ENCODE results near the gene COMT.
A peak's percentile ranks its signal among the peaks of the same experiment; 100 is the strongest.

Gene COMT

DNA sequence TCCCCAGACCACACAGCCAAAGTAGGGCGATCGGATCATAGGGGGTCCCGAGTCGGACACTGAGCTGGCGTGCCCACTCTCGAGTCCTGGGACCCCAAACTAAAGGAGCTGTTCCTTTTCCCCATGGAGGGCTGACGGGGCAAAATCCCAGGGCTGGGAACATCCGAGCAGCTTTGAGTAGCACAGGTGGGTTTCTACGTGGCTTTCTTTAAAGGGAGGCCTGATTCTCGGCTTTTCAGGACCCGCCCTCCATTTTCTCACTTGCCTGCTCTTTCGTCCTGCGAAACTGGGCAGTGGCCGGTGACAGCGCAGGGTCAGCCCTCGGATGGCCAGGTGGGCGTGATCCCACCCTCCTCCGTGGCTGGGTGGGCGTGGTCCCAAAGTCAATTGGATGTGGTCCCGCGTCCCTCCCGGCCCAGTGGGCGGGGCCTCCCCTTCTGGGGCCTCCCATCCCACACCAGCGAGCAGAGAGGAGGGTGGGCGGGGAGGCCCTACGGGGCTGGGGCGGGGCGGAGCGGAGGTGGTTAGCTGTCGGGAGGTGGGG, 17.5 kb downstream of the COMT start:
- no peak overlapping the region for H3K27ac ChIP-seq (ENCODE audit: low read depth, low read length)
- H3K4me1 ChIP-seq (ENCODE audit: control insufficient read depth in 1 of 2, insufficient read depth in 2 of 2, low read length in 2 of 2), result peaks cover 40 to 45% of the 10 kb centered on the region in 2 donors
- peaks cover 4 to 7% of the 10 kb centered on the region in 2 donors for H3K36me3 ChIP-seq (ENCODE audit: control insufficient read depth in 1 of 2, insufficient read depth in 2 of 2, low read length in 2 of 2)
- peak overlapping the region in 1 of 2 donors; percentile 18 for H3K9ac ChIP-seq (ENCODE audit: low read depth in 1 of 2, low read length in 2 of 2)
- no peaks in the 10 kb centered on the region for H3K27me3 ChIP-seq (ENCODE audit: control insufficient read depth in 1 of 2, insufficient read depth in 2 of 2, low read length in 2 of 2)
- H3K9me3 ChIP-seq (ENCODE audit: control insufficient read depth in 1 of 2, low read length in 2 of 2), result no peaks in the 10 kb centered on the region
- peak overlapping the region; percentile 32 to 47 for H3K4me3 ChIP-seq (ENCODE audit: low read depth in 1 of 2, low read length in 2 of 2)

DNA sequence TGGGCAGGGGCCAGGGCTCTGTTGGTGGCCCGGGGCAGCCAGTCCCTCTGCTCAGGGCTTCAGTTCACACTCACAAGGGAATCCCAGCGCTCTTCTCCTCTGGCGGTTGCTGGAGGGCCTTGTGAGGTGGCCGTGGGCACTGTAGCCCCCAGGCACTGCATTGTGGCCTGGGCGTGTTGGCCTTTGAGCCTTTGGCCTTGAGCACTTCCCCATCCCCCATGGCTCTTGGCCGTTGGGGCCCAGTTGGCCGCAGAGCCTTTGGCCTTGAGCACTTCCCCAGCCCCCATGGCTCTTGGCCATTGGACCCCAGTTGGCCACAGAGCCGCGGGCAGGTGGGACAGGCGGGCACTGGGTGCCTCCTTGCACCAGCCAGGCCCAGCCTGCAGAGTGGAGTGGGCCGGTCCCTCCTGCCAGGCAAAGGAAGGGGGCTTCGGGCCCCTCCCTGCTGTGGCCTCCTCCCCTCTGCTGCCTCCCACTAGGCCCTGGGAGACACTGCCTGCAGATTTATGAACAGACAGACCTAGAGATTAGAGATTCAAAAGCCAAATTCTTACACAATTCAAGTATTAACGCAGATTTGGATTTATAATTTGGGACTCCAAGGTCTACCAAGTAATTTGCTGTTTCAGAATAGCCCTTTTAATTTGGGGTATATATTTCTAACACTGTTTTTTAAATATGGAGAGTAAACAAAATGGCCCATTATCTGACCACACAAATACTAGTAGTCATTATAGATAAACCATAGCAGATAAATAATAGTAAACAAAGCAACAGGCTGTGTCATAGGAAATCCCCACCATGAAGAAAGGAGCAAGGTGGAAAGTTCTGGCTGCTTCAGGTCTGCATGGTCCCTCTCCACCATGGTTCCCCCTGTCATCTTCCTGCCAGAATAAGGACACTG, 18.3 kb downstream of the COMT start:
- H3K4me3 ChIP-seq (ENCODE audit: low read depth in 1 of 2, low read length in 2 of 2), result peak overlapping the region; percentile 32 to 35
- peaks cover 5 to 14% of the 10 kb centered on the region in 2 donors for H3K36me3 ChIP-seq (ENCODE audit: control insufficient read depth in 1 of 2, insufficient read depth in 2 of 2, low read length in 2 of 2)
- H3K9ac ChIP-seq (ENCODE audit: low read depth in 1 of 2, low read length in 2 of 2), result peak overlapping the region; percentile 39 to 47
- peaks cover 47 to 52% of the 10 kb centered on the region in 2 donors for H3K4me1 ChIP-seq (ENCODE audit: control insufficient read depth in 1 of 2, insufficient read depth in 2 of 2, low read length in 2 of 2)
- no peak overlapping the region for H3K27ac ChIP-seq (ENCODE audit: low read depth, low read length)
- H3K27me3 ChIP-seq (ENCODE audit: control insufficient read depth in 1 of 2, insufficient read depth in 2 of 2, low read length in 2 of 2), result no peaks in the 10 kb centered on the region
- no peaks in the 10 kb centered on the region for H3K9me3 ChIP-seq (ENCODE audit: control insufficient read depth in 1 of 2, low read length in 2 of 2)

DNA sequence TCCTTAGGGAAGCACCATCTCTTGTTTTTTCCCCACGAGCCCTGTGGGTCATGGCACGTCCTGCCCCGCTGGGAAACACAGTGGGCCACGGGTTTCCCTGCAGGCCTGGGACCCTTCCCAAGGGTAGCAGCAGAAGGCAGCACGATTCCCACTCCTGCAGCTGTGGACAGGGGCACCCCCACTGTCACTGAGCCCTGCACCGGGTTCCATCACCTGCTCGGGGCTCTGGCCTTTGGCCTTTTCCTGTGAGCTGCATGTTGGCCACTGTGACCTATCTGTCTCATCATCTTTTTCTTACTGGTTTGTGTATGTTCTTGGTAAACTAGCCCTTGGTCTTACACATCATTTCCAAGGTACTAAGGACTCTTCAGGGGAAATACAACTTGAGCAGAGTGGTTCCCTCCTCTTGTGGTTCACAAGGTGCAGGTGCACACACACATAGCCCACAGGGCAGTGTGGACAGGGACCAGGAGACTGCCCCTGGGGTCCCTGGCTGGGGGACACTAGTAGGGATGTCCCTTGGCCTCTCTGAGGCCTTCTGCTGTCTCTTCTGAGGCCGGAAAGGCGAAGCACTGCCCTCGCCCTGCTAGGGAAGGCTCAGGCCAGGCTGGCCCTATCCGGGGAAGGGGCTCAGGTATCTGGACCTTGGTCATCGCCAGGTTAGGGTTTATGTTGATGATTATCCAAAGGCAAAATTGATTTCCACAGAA, 19.1 kb downstream of the COMT start:
- H3K4me3 ChIP-seq (ENCODE audit: low read depth in 1 of 2, low read length in 2 of 2), result no peak overlapping the region
- H3K27me3 ChIP-seq (ENCODE audit: control insufficient read depth in 1 of 2, insufficient read depth in 2 of 2, low read length in 2 of 2), result no peaks in the 10 kb centered on the region
- H3K36me3 ChIP-seq (ENCODE audit: control insufficient read depth in 1 of 2, insufficient read depth in 2 of 2, low read length in 2 of 2), result peaks cover 5 to 17% of the 10 kb centered on the region in 2 donors
- H3K9me3 ChIP-seq (ENCODE audit: control insufficient read depth in 1 of 2, low read length in 2 of 2), result no peaks in the 10 kb centered on the region
- no peak overlapping the region for H3K27ac ChIP-seq (ENCODE audit: low read depth, low read length)
- H3K4me1 ChIP-seq (ENCODE audit: control insufficient read depth in 1 of 2, insufficient read depth in 2 of 2, low read length in 2 of 2), result peaks cover 48 to 52% of the 10 kb centered on the region in 2 donors
- H3K9ac ChIP-seq (ENCODE audit: low read depth in 1 of 2, low read length in 2 of 2), result peak overlapping the region in 1 of 2 donors; percentile 39

DNA sequence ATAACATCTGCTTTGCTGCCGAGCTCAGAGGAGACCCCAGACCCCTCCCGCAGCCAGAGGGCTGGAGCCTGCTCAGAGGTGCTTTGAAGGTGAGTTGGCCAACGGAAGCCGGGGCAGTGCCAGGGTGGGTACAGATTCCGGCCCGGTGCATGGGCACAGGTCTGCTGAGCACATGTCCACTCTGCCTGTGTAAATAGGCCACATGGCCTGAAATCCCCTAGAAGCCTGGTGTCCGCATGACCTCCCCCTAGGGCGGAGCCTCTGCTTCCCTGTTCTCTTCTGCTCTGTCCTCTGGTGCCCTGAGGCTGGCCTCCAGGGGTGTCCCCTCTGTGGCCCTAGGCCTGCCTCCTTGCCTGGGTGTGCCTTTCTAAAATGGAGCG, 19.6 kb downstream of the COMT start:
- no peak overlapping the region for H3K4me3 ChIP-seq (ENCODE audit: low read depth in 1 of 2, low read length in 2 of 2)
- peaks cover 48 to 51% of the 10 kb centered on the region in 2 donors for H3K4me1 ChIP-seq (ENCODE audit: control insufficient read depth in 1 of 2, insufficient read depth in 2 of 2, low read length in 2 of 2)
- no peak overlapping the region for H3K27ac ChIP-seq (ENCODE audit: low read depth, low read length)
- H3K27me3 ChIP-seq (ENCODE audit: control insufficient read depth in 1 of 2, insufficient read depth in 2 of 2, low read length in 2 of 2), result no peaks in the 10 kb centered on the region
- no peaks in the 10 kb centered on the region for H3K9me3 ChIP-seq (ENCODE audit: control insufficient read depth in 1 of 2, low read length in 2 of 2)
- no peak overlapping the region for H3K9ac ChIP-seq (ENCODE audit: low read depth in 1 of 2, low read length in 2 of 2)
- peaks cover 5 to 20% of the 10 kb centered on the region in 2 donors for H3K36me3 ChIP-seq (ENCODE audit: control insufficient read depth in 1 of 2, insufficient read depth in 2 of 2, low read length in 2 of 2)

DNA sequence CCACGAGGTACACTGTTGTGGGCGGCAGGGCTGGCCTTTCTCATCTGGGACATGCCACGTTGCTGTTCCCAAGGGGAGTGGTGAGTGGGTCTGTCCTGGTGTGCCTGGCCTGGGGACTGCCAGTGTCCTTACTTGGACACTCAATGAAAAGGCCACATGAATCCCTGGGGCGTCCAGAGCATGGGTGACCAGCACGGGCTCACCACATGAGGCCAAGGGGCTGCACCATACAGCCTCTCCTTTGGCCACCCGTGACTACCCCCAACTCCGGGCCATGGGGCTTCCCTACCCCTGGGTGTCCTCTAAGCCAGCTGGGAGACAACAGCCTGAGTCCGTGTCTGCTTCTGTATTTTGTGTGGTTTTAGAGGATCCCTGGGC, 20.3 kb downstream of the COMT start:
- Histone ChIP-seq H3K4me3 (ENCODE audit: low read depth in 1 of 2, low read length in 2 of 2) (no peak overlapping the region), H3K4me1 (ENCODE audit: control insufficient read depth in 1 of 2, insufficient read depth in 2 of 2, low read length in 2 of 2) (peaks cover 48 to 51% of the 10 kb centered on the region in 2 donors), H3K27ac (ENCODE audit: low read depth, low read length) (peak overlapping the region; percentile 32), H3K27me3 (ENCODE audit: control insufficient read depth in 1 of 2, insufficient read depth in 2 of 2, low read length in 2 of 2) (no peaks in the 10 kb centered on the region), H3K36me3 (ENCODE audit: control insufficient read depth in 1 of 2, insufficient read depth in 2 of 2, low read length in 2 of 2) (peaks cover 5 to 23% of the 10 kb centered on the region in 2 donors), H3K9ac (ENCODE audit: low read depth in 1 of 2, low read length in 2 of 2) (peak overlapping the region in 1 of 2 donors; percentile 16), H3K9me3 (ENCODE audit: control insufficient read depth in 1 of 2, low read length in 2 of 2) (no peaks in the 10 kb centered on the region)

DNA sequence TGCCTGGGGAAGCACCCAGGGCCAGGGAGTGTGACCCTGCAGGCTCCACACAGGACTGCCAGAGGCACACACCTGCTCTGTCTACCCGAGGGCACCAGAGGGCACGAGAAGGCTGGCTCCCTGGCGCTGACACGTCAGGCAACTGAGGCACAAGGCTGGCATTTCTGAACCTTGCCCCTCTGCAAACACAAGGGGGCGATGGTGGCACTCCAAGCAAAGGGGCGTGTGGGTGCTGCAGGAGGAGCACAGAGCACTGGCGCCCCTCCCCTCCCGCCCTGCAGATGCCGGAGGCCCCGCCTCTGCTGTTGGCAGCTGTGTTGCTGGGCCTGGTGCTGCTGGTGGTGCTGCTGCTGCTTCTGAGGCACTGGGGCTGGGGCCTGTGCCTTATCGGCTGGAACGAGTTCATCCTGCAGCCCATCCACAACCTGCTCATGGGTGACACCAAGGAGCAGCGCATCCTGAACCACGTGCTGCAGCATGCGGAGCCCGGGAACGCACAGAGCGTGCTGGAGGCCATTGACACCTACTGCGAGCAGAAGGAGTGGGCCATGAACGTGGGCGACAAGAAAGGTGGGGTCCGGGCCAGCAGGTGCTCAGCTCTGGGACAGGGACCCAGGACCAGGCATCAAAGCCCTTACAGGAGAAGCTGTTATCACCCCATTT, 20.8 kb downstream of the COMT start:
- no peaks in the 10 kb centered on the region for H3K27me3 ChIP-seq (ENCODE audit: control insufficient read depth in 1 of 2, insufficient read depth in 2 of 2, low read length in 2 of 2)
- H3K4me3 ChIP-seq (ENCODE audit: low read depth in 1 of 2, low read length in 2 of 2), result peak overlapping the region; percentile 65 to 74
- H3K9ac ChIP-seq (ENCODE audit: low read depth in 1 of 2, low read length in 2 of 2), result peak overlapping the region; percentile 74 to 87
- no peaks in the 10 kb centered on the region for H3K9me3 ChIP-seq (ENCODE audit: control insufficient read depth in 1 of 2, low read length in 2 of 2)
- peak overlapping the region; percentile 92 for H3K27ac ChIP-seq (ENCODE audit: low read depth, low read length)
- H3K4me1 ChIP-seq (ENCODE audit: control insufficient read depth in 1 of 2, insufficient read depth in 2 of 2, low read length in 2 of 2), result peaks cover 48 to 51% of the 10 kb centered on the region in 2 donors
- peaks cover 5 to 28% of the 10 kb centered on the region in 2 donors for H3K36me3 ChIP-seq (ENCODE audit: control insufficient read depth in 1 of 2, insufficient read depth in 2 of 2, low read length in 2 of 2)

DNA sequence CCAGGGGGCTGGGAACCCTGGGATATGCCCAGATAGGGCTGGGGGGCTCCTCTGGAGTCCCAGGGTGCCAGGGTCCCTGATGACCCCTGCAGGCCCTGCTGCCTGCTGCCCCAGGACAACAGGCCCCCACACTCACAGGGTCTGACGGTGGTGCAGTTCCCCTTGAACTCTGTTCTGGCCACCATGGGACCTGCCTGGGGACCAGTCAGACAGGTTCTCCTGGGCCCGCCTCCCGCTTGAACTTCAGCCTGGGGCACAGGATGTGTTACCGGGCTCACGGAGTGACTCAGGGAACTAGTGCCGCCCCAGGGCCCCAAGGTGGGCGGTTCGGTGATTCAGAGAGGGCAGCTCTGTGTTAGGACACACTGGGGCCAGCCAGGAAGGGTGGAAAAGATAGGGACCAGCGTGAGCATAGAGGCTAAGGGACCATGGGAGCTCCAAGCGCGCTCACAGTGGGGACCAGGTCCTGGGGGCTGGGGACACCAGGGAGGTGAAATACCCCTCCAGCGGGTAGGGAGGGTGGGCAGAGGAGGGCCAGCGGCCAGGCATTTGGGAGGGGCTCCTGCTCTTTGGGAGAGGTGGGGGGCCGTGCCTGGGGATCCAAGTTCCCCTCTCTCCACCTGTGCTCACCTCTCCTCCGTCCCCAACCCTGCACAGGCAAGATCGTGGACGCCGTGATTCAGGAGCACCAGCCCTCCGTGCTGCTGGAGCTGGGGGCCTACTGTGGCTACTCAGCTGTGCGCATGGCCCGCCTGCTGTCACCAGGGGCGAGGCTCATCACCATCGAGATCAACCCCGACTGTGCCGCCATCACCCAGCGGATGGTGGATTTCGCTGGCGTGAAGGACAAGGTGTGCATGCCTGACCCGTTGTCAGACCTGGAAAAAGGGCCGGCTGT, 21.6 kb downstream of the COMT start:
- Histone ChIP-seq H3K4me3 (ENCODE audit: low read depth in 1 of 2, low read length in 2 of 2) (peak overlapping the region; percentile 67 to 74), H3K4me1 (ENCODE audit: control insufficient read depth in 1 of 2, insufficient read depth in 2 of 2, low read length in 2 of 2) (peaks cover 48 to 51% of the 10 kb centered on the region in 2 donors), H3K27me3 (ENCODE audit: control insufficient read depth in 1 of 2, insufficient read depth in 2 of 2, low read length in 2 of 2) (no peaks in the 10 kb centered on the region), H3K27ac (ENCODE audit: low read depth, low read length) (peak overlapping the region; percentile 92), H3K9ac (ENCODE audit: low read depth in 1 of 2, low read length in 2 of 2) (peak overlapping the region; percentile 74 to 87), H3K9me3 (ENCODE audit: control insufficient read depth in 1 of 2, low read length in 2 of 2) (no peaks in the 10 kb centered on the region), H3K36me3 (ENCODE audit: control insufficient read depth in 1 of 2, insufficient read depth in 2 of 2, low read length in 2 of 2) (peaks cover 12 to 35% of the 10 kb centered on the region in 2 donors)

DNA sequence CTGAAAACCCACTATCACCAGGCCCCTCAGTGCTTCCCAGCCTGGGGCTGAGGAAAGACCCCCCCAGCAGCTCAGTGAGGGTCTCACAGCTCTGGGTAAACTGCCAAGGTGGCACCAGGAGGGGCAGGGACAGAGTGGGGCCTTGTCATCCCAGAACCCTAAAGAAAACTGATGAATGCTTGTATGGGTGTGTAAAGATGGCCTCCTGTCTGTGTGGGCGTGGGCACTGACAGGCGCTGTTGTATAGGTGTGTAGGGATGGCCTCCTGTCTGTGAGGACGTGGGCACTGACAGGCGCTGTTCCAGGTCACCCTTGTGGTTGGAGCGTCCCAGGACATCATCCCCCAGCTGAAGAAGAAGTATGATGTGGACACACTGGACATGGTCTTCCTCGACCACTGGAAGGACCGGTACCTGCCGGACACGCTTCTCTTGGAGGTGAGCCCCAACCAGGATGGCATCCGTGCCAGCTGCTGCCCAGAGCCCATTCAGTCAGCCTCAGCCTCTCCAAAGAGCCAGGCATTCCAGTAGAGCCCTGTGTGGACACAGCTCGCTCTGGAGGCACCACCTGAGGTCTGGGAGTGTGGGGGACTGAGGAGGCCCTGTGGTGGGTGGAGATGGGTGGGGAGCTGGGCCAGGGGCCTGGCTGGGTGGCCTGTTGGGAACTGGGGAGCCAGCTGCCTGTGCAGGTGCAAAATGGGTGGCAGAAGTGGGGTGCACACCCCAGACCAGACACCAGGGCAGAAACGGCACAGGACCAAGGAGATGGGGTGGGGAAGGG, 22.5 kb downstream of the COMT start:
- peaks cover 14 to 43% of the 10 kb centered on the region in 2 donors for H3K36me3 ChIP-seq (ENCODE audit: control insufficient read depth in 1 of 2, insufficient read depth in 2 of 2, low read length in 2 of 2)
- peak overlapping the region; percentile 11 for H3K27ac ChIP-seq (ENCODE audit: low read depth, low read length)
- no peaks in the 10 kb centered on the region for H3K27me3 ChIP-seq (ENCODE audit: control insufficient read depth in 1 of 2, insufficient read depth in 2 of 2, low read length in 2 of 2)
- peak overlapping the region; percentile 67 to 74 for H3K4me3 ChIP-seq (ENCODE audit: low read depth in 1 of 2, low read length in 2 of 2)
- H3K9ac ChIP-seq (ENCODE audit: low read depth in 1 of 2, low read length in 2 of 2), result peak overlapping the region; percentile 54 to 72
- no peaks in the 10 kb centered on the region for H3K9me3 ChIP-seq (ENCODE audit: control insufficient read depth in 1 of 2, low read length in 2 of 2)
- peaks cover 48 to 51% of the 10 kb centered on the region in 2 donors for H3K4me1 ChIP-seq (ENCODE audit: control insufficient read depth in 1 of 2, insufficient read depth in 2 of 2, low read length in 2 of 2)
